GM18867 (cell line): ENCODE results near the gene PTGES3L.

Source experiments
- ATAC-seq: cut with Tn5 transposase; IDR thresholded peaks from one replicate; pipeline ENCODE4 v1.9.1; 2021; ENCODE audit warnings: mild to moderate bottlenecking, moderate library complexity; ENCODE audit not compliant: unreplicated experiment

The PTGES3L gene

GRCh38 chr17:42979511-42980273 lies at the start of gene PTGES3L:
PTGES3L (minus strand) TSS chr17:42980080; CDS start chr17:42980053, 27 bp downstream.
- no peak for ATAC-seq

GRCh38 chr17:43028221-43028861 lies 48.5 kb upstream of the PTGES3L start:
- ATAC-seq: no peak

- no peak for ATAC-seq
Measured at GRCh38 chr17:43027091-43028032, 47.5 kb upstream of the PTGES3L start.

- no peak for ATAC-seq
Measured at GRCh38 chr17:43026595-43026994, 46.7 kb upstream of the PTGES3L start.

GRCh38 chr17:43025766-43026537 lies 46.1 kb upstream of the PTGES3L start:
- no peak for ATAC-seq

GRCh38 chr17:43025290-43025657 lies 45.4 kb upstream of the PTGES3L start:
- ATAC-seq: no peak

- peak; percentile 48 for ATAC-seq
Measured at GRCh38 chr17:43024407-43025289, 44.8 kb upstream of the PTGES3L start, which contains the start of gene RND2. RND2 (plus strand) TSS chr17:43025231; CDS start chr17:43025348, 117 bp downstream.

- ATAC-seq: no peak
Measured at GRCh38 chr17:43021741-43022512, 42.0 kb upstream of the PTGES3L start, which contains the start of gene VAT1. VAT1 (minus strand) TSS chr17:43022385; CDS start chr17:43022322, 63 bp downstream.

GRCh38 chr17:43020789-43021740 lies 41.2 kb upstream of the PTGES3L start:
- ATAC-seq: no peak

GRCh38 chr17:43020030-43020621 lies 40.2 kb upstream of the PTGES3L start:
- no peak for ATAC-seq

GRCh38 chr17:43019418-43019817 lies 39.5 kb upstream of the PTGES3L start:
- no peak for ATAC-seq

GRCh38 chr17:43018932-43019331 lies 39.1 kb upstream of the PTGES3L start:
- no peak for ATAC-seq

GRCh38 chr17:43018008-43018853 lies 38.4 kb upstream of the PTGES3L start:
- ATAC-seq: no peak

- no peak for ATAC-seq
Measured at GRCh38 chr17:43016216-43016615, 36.3 kb upstream of the PTGES3L start.

GRCh38 chr17:43015579-43015978 lies 35.7 kb upstream of the PTGES3L start:
- ATAC-seq: no peak
